HG02798 (cell line): ENCODE data around the gene CAGE1.

Experiments
- ATAC-seq: cut with Tn5 transposase; IDR thresholded peaks from one replicate; pipeline ENCODE4 v1.9.1; 2021; ENCODE audit warnings: mild to moderate bottlenecking; ENCODE audit not compliant: unreplicated experiment, poor library complexity

The CAGE1 gene

DNA sequence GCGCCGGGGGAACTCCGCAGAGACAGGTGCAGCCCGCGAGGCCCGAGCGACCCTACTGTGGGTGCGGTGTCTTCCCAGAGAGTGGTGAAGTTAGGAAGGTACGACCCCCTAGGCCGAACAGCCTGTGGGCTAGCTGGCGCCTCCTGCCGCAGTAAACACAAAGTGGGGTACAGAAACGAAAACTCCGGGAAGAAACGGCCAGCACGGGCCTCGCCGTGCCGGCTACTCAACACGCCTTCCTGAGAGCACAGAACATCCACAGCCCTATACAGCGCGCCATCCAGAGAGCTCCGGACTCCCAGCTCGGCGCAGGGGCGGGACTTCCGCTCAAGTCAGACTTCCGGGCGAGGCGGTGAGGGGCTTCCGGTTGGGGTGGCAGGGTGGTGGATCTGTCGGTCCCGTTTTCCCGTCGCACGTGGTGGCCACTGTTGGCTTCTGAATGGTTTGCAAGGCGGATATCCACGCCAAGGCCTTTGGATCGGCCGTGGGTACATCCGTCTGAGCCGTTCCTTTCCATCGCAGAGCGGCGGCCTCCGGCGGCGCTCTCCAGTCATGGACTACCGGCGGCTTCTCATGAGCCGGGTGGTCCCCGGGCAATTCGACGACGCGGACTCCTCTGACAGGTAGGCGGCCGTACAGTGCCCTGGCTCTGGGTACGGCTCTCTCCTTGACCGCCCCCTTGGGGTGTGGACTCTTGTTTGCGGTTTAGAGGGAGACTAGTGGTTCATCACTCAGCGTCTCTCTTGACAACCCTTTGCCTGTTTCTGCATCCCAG is at the start of gene CAGE1, which contains the start of gene RIOK1:
Gene CAGE1, minus strand, starts transcription at position 292 of the 775 bp plus-strand sequence. CDS start 2,569 bp downstream, outside the sequence.
Gene RIOK1, plus strand, starts transcription at position 358 of the 775 bp plus-strand sequence. Its CDS starts 195 bp downstream, at position 553.
- peak; percentile 97 for ATAC-seq

DNA sequence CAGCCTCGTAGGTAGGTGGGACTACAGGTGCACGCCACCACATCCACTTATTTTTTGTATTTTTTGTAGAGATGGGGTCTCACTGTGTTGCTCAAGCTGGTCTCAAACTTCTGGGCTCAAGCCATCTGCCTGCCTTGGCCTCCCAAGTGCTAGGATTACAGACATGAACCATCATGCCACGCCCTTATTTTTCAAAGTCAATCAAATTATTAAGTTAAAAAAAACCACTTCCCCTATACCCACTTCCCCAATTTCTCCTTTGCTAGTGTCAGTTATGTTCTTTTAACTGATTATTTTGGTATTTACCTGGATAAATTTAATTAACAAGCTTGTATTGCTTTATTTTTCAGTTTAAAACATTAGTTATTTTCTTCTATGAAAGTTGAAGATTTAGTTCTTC is 49.7 kb upstream of the CAGE1 start:
- no peak for ATAC-seq

DNA sequence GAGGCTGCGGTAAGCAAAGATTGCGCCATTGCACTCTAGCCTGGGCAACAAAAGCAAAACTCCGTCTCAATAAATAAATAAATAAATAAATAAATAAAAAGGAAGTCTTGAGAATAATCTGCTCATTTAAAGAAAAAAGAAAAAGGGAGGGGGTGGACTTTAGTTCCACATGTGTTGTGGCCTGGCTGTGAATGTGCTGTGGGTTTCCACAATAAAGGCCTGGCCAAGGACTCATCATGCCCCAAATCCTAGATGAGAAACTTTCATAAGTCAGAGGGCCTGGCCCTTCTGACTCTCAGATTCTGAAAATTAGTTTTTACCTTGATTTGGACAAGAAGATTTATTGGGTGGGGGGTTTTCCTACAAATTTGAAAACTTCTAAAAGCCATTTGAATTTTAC is 48.5 kb upstream of the CAGE1 start:
- ATAC-seq: no peak

DNA sequence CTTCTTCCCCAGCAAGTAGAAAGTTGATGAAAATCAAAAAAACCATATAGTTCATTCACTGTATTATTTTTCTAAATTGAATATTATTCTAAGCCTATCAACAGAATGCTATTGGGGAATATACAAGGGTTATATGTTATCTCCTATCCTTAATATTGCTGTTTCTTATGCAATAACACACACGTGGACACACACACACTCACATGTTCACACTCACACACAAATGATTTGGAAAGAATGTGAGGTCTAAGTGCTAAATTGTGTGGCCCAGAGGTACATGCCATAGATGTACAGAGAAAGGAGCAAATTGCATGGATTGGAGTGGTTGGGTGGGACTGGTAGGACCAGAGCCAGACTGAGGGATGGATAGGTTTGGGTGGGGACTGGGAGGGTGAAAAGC is 45.1 kb upstream of the CAGE1 start:
- no peak for ATAC-seq

DNA sequence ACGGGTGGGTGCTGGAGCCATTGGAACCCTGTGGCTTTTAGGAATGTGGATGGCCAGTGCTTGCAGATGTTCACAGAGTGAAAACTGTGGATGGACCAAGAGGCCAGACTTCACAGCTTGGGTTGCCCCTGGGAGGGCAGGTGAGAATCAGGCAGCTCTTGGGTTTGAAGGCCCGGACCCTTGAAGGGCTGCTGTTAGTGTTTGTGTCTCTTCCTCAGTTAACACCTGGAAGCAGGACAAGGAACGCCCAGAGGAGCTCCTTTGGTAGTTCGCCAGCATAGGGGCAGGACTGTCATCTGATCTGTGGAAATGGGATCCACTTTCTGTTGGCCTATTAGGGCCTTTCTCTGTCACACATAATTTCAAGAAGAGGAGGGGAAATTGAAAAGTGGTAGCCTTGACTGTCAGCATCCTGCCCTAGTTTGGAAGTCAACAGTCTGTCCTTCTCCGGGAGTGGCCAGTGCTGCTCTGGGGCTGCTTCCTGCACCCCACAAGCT is 43.6 kb upstream of the CAGE1 start:
- ATAC-seq: no peak

DNA sequence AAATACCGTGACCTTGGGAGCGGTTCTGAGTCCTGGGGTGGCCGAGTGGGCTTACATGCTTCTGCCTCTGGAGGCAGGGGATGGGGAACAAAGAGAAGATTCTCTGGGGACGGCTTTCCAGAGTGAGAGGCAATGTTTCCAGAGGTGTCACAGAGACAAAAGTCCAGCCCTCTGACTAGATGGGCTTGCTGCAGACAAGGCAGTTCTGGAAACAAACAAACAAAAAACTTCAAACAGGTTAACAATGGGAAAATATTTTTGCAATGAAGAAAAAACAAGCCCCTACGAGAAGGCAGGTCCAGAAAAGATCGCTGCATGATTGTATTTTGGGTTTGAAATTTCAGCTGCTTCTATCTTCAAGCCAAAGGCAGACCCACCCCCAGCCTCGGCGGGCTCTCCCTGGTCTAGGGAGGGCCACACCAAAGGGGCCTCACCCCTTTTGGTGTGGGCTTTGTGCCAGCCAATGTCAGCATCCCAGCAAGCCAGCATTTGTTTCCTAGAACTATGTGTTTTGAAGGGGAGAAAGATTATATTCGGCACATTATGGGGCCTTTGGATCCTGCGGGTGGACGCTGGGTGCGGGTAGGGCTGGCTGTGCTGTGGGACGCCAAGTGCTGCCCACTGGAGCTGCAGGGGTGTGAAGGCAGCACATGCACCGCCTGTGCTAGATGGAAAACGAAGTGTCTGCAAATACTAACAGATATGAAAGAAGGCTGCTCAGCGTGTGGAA is 43.0 kb upstream of the CAGE1 start:
- no peak for ATAC-seq

DNA sequence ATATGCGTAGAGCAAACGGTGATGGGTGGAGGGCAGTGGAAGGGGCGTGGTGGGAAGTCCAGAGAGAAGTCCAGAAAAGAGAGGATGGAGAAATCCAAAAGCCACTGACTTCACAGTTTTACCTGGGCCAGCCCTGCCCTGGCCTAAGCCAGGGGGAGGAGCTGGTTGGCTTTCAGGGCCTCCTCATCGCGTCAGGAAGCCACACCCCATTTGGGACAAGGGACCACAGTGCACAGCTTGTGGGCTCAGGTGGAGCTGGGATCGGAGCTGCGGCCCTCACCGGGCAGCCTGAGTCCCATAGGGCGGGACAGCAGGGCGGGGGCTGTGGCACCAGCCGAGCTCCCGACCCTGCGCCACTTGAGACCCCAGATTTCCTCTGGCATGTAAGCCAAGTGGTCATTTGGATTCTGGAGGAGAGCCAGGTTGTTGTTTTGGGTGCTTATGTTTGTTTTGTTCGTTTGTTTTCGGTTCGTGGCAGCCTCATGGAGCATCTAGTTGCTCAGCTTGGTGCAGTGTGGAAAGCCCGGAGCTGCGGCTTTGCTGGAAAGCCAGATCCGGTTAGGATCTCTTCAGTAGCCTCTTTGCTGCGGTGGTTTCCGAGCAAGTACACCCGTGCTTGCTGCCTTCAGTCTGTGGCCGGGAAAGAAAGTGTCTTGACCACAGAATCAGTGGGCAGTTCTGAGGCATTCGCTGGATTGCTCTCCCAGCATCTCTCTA is 42.3 kb upstream of the CAGE1 start:
- ATAC-seq: no peak

DNA sequence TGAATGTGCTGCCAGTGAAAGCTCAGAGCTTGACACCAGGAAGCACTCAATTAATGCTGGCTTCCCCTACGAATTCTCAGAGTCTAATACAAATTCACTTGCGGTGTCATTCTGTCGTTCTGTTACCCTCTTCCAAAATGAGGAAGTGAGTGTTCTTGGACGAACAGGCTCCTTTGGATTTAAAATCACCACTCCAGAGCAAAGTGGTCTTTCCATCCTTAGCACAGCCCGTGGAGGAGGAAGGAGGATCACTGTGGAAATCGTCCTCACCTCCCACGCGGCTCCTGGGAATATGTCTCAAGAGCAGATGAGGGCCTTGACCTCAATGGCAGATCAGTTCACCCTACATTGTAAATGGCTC is 41.8 kb upstream of the CAGE1 start:
- no peak for ATAC-seq

DNA sequence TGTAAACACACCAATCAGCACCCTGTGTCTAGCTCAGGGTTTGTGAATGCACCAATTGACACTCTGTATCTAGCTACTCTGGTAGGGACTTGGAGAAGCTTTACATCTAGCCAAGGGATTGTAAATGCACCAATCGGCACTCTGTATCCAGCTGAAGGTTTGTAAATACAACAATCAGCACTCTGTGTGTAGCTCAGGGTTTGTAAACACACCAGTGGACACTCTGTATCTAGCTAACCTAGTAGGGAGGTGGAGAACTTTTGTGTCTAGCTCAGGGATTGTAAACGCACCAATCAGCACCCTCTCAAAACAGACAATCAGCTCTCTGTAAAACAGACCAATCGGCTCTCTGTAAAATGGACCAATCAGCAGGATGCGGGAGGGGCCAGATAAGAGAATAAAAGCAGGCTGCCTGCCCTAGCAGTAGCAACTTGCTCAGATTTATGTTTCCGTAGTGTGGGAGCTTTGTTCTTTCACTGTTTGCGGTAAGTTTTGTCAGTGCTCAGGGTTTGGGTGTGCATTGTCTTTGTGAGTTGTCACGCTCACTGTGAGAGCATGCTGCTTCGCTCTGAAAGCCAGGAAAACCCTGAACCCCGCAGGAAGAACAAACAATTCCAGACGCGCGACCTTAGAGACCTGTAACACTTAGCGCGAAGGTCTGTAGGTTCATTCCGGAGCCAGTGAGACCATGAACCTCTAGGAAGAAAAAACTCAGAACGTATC is 37.1 kb upstream of the CAGE1 start:
- no peak for ATAC-seq

DNA sequence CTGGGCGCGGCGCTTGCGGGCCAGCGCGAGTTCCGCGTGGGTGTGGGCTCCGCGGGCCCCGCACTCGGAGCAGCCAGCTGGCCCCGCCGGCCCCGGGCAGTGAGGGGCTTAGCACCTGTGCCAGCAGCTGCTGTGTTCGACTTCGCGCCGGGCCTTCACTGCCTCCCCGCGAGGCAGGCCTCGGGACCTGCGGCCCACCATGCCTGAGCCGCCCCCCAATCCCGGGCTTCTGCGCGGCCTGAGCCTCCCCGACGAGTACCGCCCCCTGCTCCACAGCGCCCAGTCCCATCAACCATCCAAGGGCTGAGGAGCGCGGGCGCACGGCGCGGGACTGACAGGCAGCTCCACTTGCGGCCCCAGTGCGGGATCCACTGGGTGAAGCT is 36.3 kb upstream of the CAGE1 start:
- no peak for ATAC-seq

DNA sequence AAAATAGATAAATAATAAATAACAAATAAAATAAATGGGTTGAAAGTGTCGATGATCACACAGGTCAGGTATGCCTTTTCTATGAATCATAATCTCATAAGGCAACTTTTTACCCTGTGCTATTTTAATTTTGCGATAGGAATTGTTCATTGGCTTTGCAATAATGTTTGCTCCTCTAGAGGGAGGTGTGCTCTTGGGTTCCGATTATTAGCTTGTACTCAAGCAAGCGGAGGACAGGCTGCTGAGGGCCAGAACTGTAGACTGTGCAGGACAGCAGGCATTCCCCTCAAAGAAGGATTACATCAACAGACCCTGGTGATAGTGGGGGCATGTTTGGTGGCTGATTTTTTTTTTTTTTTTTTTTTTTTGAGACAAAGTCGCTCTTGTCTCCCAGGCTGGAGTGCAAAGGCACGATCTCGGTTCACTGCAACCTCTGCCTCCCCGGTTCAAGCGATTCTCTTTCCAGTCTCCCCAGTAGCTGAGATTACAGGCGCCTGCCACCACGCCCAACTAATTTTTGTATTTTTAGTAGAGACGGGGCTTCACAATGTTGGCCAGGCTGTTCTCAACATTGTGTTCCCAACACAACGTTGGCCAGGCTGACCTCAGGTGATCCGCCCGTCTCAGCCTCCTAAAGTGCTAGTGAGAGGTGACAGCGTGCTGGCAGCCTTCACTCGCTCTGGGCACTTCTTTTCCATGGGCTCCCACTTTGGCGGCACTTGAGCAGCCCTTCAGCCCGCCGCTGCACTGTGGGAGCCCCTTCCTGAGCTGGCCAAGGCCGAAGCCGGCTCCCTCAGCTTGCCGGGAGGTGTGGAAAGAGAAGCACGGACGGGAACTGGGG is 35.6 kb upstream of the CAGE1 start:
- ATAC-seq: no peak

DNA sequence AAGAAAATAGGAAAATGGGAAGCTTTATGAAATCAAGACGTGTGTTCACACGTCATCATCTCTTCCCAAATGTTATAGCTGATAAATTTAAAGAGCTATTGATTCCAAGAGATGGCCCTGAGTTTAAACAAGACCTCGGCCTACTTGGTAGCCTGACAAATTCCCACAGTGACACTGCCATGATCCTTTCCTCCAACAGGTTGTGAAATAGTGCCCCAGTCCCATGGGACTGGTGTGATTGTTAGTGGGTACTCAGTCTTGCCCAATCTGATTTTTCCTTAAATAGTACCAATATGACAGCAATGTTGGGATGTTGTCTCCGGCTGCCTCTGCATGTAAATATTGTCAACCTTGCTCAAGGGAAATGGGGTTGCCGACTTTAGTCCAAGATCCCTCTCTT is 34.5 kb upstream of the CAGE1 start:
- ATAC-seq: no peak

DNA sequence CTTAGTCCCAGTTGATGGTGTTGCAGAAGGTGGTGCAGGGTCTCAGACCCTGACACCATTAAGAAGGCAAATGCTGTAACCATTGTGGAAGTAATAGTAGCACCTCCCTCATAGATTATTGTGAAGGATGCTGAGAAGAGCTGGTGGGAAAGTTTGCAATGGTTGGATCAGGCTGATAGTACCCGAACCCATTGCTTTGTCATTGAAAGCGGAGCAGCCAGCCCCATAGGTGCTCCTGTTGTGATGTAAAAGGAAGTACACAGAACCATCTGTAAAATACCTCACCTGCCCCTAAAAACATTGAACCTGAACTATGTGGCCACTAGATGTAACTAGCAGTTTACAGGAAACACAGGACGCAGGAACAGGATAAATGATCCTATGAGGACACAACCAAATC is 31.5 kb upstream of the CAGE1 start:
- ATAC-seq: no peak

DNA sequence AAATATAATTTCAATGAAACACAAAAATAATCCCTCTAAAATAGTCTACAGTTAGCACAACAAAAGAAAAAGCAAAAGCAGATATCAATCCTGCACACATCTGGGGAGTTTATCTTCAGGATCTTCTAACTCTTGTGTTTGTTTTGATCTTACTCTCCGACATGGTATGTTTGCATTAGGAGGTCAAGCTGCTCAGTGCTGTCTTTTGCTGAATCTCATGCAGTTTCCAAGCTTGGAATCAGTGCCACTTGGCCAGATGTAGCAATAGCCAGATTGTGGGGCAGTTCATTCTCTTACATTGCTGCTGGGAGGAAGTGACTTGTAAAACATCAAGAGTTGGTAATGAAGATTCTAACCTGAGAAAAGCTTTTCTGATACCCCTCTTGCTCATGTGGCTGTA is 29.5 kb upstream of the CAGE1 start:
- no peak for ATAC-seq

DNA sequence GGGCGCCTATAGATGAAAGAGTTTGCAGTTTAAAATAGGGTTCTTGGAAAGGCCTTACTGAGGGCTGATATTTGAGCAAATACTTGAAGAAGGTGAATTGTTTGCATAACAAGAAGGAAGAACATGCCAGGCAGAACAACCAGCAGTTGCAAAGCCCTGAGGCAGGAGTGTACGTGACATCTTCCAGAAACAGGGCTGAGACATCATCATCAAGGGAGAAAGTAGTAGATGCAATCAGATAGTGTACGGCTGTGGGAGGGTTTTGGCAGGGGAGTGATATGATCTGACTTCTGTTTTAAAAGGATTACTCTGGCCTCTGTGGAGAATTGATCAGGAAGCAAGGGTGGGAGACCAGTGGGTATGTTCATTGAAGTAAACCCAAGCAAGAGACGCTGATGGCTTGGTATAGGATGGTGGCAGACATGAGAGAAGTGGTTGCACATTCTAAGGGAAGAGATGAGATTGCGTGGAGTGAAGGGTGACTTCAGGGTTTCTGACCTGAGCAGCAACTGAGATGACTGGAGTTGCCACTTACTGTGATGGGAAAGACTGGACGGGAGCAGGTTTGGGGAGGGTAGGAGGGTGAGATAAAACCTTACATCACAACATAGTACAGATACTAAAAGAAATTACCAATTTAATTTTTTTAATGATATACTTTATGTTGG is 28.8 kb upstream of the CAGE1 start:
- ATAC-seq: no peak

DNA sequence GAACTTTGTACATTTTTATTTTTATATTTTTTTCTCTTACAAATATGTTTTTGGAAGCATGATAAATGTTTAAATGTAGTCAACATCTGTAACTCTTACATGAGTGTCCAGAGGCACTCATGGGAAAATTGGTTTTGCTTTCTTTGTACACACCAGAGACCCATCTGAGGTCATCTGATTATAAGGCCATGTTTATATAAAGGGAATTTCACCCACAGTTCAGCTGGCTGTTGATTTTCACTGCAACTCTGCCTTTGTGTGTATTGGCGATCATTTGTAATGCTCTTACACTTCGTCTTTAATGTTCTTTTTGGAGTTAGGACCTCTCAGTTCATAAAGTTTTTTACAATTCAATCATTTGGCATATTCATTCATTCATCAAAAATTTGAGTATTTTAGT is 28.1 kb upstream of the CAGE1 start:
- no peak for ATAC-seq

DNA sequence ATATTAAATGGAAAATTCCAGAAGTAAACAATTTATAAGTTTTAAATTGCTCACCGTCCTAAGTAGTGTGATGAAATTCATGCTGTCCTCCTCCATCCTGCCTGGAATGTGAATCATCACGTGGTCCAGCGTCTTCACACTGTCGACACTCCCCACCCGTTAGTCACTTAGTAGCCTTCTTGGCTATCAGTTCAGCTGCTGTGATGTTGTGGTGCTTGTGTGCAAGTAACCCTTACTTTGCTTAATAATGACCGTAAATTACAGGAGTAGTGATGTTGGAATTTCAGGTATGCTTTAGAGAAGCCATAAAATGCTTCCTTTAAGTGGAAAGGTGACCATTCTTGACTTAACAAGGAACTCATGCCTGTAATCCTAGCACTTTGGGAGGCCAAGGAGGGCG is 25.3 kb upstream of the CAGE1 start:
- no peak for ATAC-seq

DNA sequence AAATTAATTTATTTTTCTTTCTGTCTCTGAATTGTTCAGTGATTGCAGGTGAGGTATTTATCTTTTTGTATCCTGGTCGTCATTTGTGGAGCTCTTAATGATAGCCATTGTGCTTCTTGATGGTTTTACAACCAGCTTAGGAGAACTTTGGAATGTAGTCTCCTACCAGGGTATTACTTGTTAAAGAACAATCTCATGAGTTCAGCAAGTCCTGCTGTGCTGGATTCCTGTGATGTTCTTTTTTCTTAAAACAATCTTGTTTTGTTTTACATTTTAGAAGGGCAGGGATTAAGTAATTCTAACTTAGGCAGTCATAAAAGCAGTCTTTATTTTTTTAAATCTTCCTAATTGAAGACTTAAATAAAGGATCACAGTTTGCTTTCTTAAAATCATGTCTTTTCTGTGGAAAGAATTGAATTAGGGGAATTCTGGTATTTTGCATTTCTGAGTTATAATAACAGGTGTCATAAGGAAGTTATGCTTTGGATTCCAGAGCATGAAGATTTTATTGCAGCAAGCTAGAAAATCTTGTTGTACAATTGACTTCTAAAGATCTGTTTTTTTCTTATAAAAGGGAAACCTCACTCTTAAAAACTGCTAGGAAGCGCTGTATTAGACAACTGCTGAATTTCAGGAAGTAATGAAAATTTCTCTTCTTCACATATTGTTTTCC is 23.7 kb upstream of the CAGE1 start:
- ATAC-seq: no peak
